WERI-Rb-1 (cell line): ENCODE measurements around the gene MCL1.

ENCODE experiments used
- DNase-seq: peaks from one replicate; pipeline ENCODE4 v3.0.0-alpha.2; 2020
- H3K27ac ChIP-seq: fragments of 250-450 bp; sonication (Bioruptor Pico); 2 replicates; pipeline ENCODE4 v1.5.1; 2020; ENCODE audit warnings: mild to moderate bottlenecking, moderate library complexity
- H3K27me3 ChIP-seq: fragments of 250-450 bp; sonication (Bioruptor Pico); 2 replicates; pipeline ENCODE4 v1.5.1; 2021; ENCODE audit warnings: mild to moderate bottlenecking, low read depth, moderate library complexity; ENCODE audit not compliant: insufficient read depth, severe bottlenecking
- H3K36me3 ChIP-seq: fragments of 250-450 bp; sonication (Bioruptor Pico); 2 replicates; pipeline ENCODE4 v1.5.1; 2020; ENCODE audit warnings: mild to moderate bottlenecking, moderate library complexity
- H3K4me3 ChIP-seq: 2 replicates; pipeline ENCODE4 v1.5.1; 2011; ENCODE audit warnings: low read depth, mild to moderate bottlenecking, control low read depth, low read length
- H3K9me3 ChIP-seq: fragments of 250-450 bp; sonication (Bioruptor Pico); 2 replicates; pipeline ENCODE4 v1.5.1; 2021; ENCODE audit warnings: mild to moderate bottlenecking, moderate library complexity; ENCODE audit not compliant: severe bottlenecking
- TF ChIP-seq, protein P1 (sequence below): IDR thresholded peaks from 2 replicates; pipeline ENCODE4 v1.5.1; 2011; ENCODE audit warnings: low read depth, mild to moderate bottlenecking, control low read depth, inconsistent platforms, low read length

Gene MCL1

DNA sequence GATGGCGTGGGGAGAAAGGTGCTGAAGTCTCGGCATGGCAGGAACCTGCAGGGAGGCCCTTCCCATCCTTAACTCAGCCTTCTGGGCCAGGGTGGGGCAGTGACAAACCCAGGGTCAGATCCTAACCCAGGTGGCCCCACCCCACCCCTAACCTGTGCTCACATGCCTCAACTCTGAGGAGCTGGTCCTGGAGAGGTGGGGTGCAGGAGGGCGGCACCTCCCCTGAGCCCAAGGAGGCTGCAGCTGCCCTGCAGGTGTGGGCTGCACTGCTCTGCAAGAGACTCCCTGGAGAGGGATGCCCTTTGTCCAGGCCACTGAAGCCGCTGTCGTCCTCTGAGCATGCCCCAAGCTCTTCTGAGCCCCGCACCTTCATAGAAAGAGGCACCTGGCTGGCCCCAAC, 45.4 kb downstream of the MCL1 start:
- Histone ChIP-seq H3K27ac (no peak overlapping the region), H3K27me3 (no peaks in the 10 kb centered on the region), H3K9me3 (peaks cover 3% of the 10 kb centered on the region), H3K4me3 (no peak overlapping the region), H3K36me3 (no peaks in the 10 kb centered on the region)
- DNase-seq: no peak
- TF ChIP-seq, protein P1, sequence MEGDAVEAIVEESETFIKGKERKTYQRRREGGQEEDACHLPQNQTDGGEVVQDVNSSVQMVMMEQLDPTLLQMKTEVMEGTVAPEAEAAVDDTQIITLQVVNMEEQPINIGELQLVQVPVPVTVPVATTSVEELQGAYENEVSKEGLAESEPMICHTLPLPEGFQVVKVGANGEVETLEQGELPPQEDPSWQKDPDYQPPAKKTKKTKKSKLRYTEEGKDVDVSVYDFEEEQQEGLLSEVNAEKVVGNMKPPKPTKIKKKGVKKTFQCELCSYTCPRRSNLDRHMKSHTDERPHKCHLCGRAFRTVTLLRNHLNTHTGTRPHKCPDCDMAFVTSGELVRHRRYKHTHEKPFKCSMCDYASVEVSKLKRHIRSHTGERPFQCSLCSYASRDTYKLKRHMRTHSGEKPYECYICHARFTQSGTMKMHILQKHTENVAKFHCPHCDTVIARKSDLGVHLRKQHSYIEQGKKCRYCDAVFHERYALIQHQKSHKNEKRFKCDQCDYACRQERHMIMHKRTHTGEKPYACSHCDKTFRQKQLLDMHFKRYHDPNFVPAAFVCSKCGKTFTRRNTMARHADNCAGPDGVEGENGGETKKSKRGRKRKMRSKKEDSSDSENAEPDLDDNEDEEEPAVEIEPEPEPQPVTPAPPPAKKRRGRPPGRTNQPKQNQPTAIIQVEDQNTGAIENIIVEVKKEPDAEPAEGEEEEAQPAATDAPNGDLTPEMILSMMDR: no peak

DNA sequence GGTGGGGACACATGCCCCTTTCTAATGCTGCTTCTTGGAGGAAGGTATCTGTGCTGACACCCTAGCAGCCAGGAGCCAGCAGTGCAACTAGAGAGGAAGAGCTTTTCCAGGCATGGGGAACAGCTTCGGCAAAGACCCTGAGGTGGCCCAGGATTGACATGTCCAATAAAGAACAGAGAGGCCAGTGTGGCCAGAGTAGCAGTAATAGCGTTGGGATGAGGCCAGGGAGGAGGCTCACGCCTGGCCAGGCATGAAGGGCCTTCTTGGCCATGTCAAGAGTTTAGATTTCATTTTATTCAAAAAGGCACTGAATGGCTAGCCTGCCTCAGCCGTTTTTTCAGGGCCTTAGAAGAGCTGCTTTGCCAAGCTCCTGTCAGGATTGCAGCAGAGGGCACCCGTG, 46.5 kb downstream of the MCL1 start:
- no peak overlapping the region for H3K27ac ChIP-seq
- H3K4me3 ChIP-seq: no peak overlapping the region
- no peak for DNase-seq
- peaks cover 3% of the 10 kb centered on the region for H3K9me3 ChIP-seq
- no peaks in the 10 kb centered on the region for H3K36me3 ChIP-seq
- TF ChIP-seq, protein P1: no peak
- no peaks in the 10 kb centered on the region for H3K27me3 ChIP-seq

DNA sequence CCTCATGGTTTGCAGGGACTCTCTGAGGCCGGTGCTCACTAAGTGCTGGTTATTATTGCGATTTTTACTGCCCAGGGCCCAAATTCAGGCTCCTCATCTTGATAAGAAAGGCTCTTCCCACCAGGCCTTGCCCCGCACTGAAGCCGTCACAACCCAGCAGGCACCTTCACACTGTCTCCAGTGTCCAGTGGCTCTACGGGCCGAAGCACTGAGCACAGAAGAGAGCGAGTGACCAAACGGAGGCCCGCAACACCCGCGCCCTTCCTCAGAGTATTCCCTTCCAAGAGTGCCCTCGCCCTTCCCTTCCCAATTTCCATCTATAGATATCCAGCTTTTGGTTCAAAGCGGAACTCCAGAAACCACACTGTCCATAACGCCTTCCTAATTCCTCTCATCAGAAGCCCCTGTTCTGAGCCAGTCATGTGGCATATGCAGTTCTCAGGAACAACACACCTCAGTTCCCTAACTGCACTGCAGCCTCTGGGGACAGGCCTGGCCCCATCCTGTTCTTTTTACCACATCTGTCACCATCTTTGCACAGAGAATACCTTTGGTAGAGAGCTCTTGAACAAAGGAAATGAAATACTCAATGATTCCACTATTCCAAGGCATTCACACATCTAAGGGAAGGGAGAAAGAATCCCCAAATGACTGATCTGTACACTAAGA, 48.8 kb downstream of the MCL1 start:
- TF ChIP-seq, protein P1: no peak
- no peak for DNase-seq

DNA sequence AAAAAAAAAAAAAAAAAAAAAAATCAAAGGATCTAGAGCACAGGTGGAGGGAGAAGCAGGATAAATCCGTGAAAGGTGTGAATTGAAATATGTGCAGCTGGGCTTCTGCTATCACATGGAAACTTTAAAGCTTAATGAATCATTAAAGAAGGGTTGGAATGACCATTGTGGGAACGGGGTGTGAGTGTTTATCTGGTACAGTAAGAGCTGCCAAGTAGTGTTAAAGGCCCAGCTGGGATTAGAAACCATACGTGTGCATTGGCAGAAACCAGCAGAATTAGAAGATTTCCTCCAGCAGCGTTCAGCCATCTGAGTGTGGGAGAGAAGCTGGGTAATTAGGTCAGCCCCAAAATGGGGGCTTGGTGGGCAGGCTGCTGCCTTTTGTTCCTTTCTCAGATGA, 50.4 kb downstream of the MCL1 start:
- Histone ChIP-seq H3K27ac (no peak overlapping the region), H3K9me3 (peaks cover 3% of the 10 kb centered on the region), H3K36me3 (no peaks in the 10 kb centered on the region), H3K4me3 (no peak overlapping the region), H3K27me3 (no peaks in the 10 kb centered on the region)
- DNase-seq: no peak
- TF ChIP-seq, protein P1: no peak

More for the DNA sequence above, 48.8 kb downstream of the MCL1 start:
- Histone ChIP-seq H3K27me3 (no peaks in the 10 kb centered on the region), H3K36me3 (no peaks in the 10 kb centered on the region), H3K27ac (no peak overlapping the region), H3K9me3 (peaks cover 3% of the 10 kb centered on the region), H3K4me3 (no peak overlapping the region)

DNA sequence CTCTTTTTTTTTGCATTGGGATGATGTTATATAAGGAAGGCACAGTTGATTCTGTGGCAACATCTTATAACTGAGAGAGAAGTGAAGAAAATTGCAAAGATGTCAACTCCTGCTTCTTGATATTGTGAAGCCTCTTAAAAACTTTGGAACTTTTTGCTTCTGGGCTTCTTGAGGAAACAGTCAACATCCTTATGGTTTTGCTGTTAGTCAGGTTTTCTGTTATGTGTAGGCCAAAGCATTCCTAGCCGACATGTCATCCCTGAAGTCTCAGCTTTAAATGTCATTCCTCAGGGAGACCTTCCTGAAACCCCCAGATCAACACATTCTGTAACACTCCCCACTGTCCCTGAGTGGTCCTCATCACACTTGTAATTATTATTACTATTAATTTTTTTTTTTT, 51.2 kb downstream of the MCL1 start:
- Histone ChIP-seq H3K9me3 (peaks cover 3% of the 10 kb centered on the region), H3K27ac (no peak overlapping the region), H3K27me3 (no peaks in the 10 kb centered on the region), H3K4me3 (no peak overlapping the region), H3K36me3 (no peaks in the 10 kb centered on the region)
- no peak for DNase-seq
- TF ChIP-seq, protein P1: no peak

DNA sequence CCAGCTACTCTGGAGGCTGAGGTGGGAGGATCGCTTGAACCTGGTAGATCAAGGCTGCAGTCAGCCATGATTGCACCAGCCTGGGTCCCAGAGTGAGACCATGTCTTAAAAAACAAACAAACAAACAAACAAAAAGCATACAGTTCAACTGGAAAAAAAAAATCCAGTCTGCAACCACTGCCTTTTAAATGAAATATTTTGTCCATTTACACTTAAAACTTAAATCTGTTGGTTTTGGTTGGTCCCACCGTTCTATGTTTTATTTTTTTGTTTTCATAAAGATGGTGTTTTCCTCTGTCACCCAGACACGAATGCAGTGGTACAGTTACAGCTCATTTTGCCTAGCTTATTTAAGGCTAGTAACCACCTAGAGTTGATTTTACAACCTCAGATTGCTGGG, 54.1 kb downstream of the MCL1 start:
- TF ChIP-seq, protein P1: no peak
- peaks cover 3% of the 10 kb centered on the region for H3K9me3 ChIP-seq
- H3K4me3 ChIP-seq: no peak overlapping the region

More for the DNA sequence above, 54.1 kb downstream of the MCL1 start:
- DNase-seq: no peak
- H3K36me3 ChIP-seq: no peaks in the 10 kb centered on the region
- no peak overlapping the region for H3K27ac ChIP-seq
- no peaks in the 10 kb centered on the region for H3K27me3 ChIP-seq
